Loucy (cell line): ENCODE data around the gene PPP1R15B.
A peak's percentile ranks its signal among the peaks of the same experiment; 100 is the strongest.

ENCODE experiments used
- H2AFZ ChIP-seq: fragments of 200-600 bp; sonication (generic); 2 replicates; pipeline ENCODE4 v1.6.0; 2016; ENCODE audit warnings: antibody characterized with exemption, mild to moderate bottlenecking, low read length, moderate library complexity
- H3F3A ChIP-seq: fragments of 200-600 bp; 2 replicates; pipeline ENCODE4 v1.6.0; 2016; ENCODE audit warnings: antibody characterized with exemption, low read depth, mild to moderate bottlenecking
- H3K27me3 ChIP-seq: fragments of 200-600 bp; sonication (generic); 2 replicates; pipeline ENCODE4 v1.6.1; 2014; ENCODE audit warnings: low read length, mild to moderate bottlenecking; ENCODE audit not compliant: insufficient read depth, poor library complexity, severe bottlenecking
- H3K36me3 ChIP-seq: fragments of 200-600 bp; sonication (generic); 2 replicates; pipeline ENCODE4 v1.6.1; 2016; ENCODE audit warnings: low read length; ENCODE audit not compliant: insufficient read depth
- H3K4me1 ChIP-seq: fragments of 200-600 bp; sonication (generic); 2 replicates; pipeline ENCODE4 v1.5.1; 2014; ENCODE audit warnings: low read length, mild to moderate bottlenecking; ENCODE audit not compliant: insufficient read depth, poor library complexity, severe bottlenecking
- H3K4me2 ChIP-seq: fragments of 200-600 bp; sonication (generic); 2 replicates; pipeline ENCODE4 v1.6.0; 2014; ENCODE audit warnings: antibody characterized with exemption, low read length, low read depth, mild to moderate bottlenecking; ENCODE audit not compliant: poor library complexity, severe bottlenecking
- H3K4me3 ChIP-seq: fragments of 200-600 bp; sonication (generic); 2 replicates; pipeline ENCODE4 v1.5.1; 2014; ENCODE audit warnings: low read length, mild to moderate bottlenecking, mixed read lengths; ENCODE audit not compliant: poor library complexity, severe bottlenecking
- H3K79me2 ChIP-seq: fragments of 200-600 bp; sonication (generic); 2 replicates; pipeline ENCODE4 v1.6.1; 2014; ENCODE audit warnings: low read length; ENCODE audit not compliant: insufficient read depth
- H3K9ac ChIP-seq: fragments of 200-600 bp; sonication (generic); 2 replicates; pipeline ENCODE4 v1.6.0; 2014; ENCODE audit warnings: mild to moderate bottlenecking, low read depth, low read length, moderate library complexity; ENCODE audit not compliant: poor library complexity, severe bottlenecking
- H3K9me2 ChIP-seq: fragments of 200-600 bp; sonication (generic); replicated peaks from 2 replicates; pipeline ENCODE4 v1.6.1; 2016; ENCODE audit warnings: low read depth, low read length, mixed read lengths
- H3K9me3 ChIP-seq: fragments of 200-600 bp; sonication (generic); 2 replicates; pipeline ENCODE4 v1.6.1; 2014; ENCODE audit warnings: mild to moderate bottlenecking, antibody characterized with exemption, low read length, low read depth; ENCODE audit not compliant: insufficient read depth
- H4K20me1 ChIP-seq: fragments of 200-600 bp; sonication (generic); 2 replicates; pipeline ENCODE4 v1.6.0; 2014; ENCODE audit warnings: antibody characterized with exemption, low read length, mild to moderate bottlenecking; ENCODE audit not compliant: insufficient read depth, poor library complexity, severe bottlenecking
- CTCF ChIP-seq: fragments of 200-600 bp; sonication (generic); conservative IDR thresholded peaks from 2 replicates; pipeline ENCODE4 v1.5.1; 2014; ENCODE audit warnings: mild to moderate bottlenecking, antibody characterized with exemption, low read length
- EZH2phosphoT487 ChIP-seq: fragments of 200-600 bp; IDR thresholded peaks from 2 replicates; pipeline ENCODE4 v1.6.1; 2018; ENCODE audit warnings: antibody characterized with exemption, mild to moderate bottlenecking, moderate library complexity, borderline replicate concordance

PPP1R15B gene

DNA sequence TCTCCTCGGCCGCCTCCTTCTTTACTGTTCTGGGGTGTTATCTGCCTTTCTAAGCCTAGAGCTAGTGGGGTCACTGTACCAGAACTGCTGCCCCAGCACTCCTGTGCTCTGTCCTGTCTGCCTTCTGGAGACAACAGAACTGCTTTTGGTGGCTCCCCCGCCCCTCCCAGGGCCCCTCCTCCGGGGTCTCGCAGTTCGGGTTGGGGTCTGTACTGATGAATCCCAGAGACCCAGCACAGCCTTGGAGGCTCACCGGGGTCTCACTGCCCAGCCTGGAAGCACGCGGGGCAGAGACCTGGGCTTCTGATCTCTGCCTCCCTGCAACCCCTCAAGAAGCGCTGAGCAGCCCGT is 48.7 kb downstream of the PPP1R15B start:
- Histone ChIP-seq H3K4me2 (peak overlapping the region; percentile 95), H3K9ac (peak overlapping the region; percentile 63)

GRCh38 chr1:204361781-204362180 is 49.8 kb downstream of the PPP1R15B start:
- Histone ChIP-seq H2AFZ (no peak overlapping the region), H4K20me1 (no peaks in the 10 kb centered on the region), H3K9ac (no peak overlapping the region), H3K36me3 (no peaks in the 10 kb centered on the region), H3K4me1 (peaks cover 28% of the 10 kb centered on the region), H3K27me3 (no peaks in the 10 kb centered on the region), H3K4me2 (no peak overlapping the region), H3K79me2 (no peaks in the 10 kb centered on the region), H3K9me2 (no peaks in the 10 kb centered on the region), H3K4me3 (no peak overlapping the region), H3F3A (no peaks in the 10 kb centered on the region), H3K9me3 (no peaks in the 10 kb centered on the region)
- TF ChIP-seq EZH2phosphoT487 (no peak), CTCF (no peak)

More for the DNA sequence above, 48.7 kb downstream of the PPP1R15B start:
- peak overlapping the region; percentile 91 for H2AFZ ChIP-seq
- no peaks in the 10 kb centered on the region for H3F3A ChIP-seq
- no peaks in the 10 kb centered on the region for H3K27me3 ChIP-seq
- TF ChIP-seq CTCF (no peak), EZH2phosphoT487 (no peak)
- H3K9me2 ChIP-seq: no peaks in the 10 kb centered on the region
- no peaks in the 10 kb centered on the region for H3K9me3 ChIP-seq
- no peaks in the 10 kb centered on the region for H4K20me1 ChIP-seq
- H3K4me1 ChIP-seq: peaks cover 28% of the 10 kb centered on the region
- H3K4me3 ChIP-seq: peak overlapping the region; percentile 70
- no peaks in the 10 kb centered on the region for H3K36me3 ChIP-seq
- H3K79me2 ChIP-seq: no peaks in the 10 kb centered on the region

DNA sequence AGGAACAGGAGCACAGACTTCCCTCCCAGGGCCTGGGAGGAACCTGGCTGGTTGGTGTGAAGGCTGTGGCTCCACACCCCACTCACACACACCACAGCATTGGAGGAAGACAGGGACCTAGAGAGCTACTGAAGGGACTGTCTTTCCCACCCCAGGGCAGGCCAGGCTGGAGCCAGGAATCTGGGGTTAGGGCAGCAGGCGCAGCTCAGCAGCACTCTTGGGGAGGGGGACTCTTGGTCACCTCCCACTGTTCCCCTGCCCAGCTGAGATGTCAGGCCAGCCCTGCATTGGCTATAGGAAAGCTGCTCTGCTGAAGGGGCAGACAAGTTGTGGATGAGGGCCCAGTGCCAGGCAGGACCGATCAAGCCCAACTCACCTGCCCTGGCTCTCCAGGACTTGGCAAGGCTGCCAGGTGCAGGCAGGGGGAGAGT is 50.3 kb downstream of the PPP1R15B start:
- H3K4me2 ChIP-seq: no peak overlapping the region
- peaks cover 28% of the 10 kb centered on the region for H3K4me1 ChIP-seq
- no peak for TF ChIP-seq CTCF
- no peak for TF ChIP-seq EZH2phosphoT487

More for the DNA sequence above, 50.3 kb downstream of the PPP1R15B start:
- no peaks in the 10 kb centered on the region for H3K9me2 ChIP-seq
- H3K9me3 ChIP-seq: no peaks in the 10 kb centered on the region
- no peak overlapping the region for H3K4me3 ChIP-seq
- no peaks in the 10 kb centered on the region for H4K20me1 ChIP-seq
- no peaks in the 10 kb centered on the region for H3K36me3 ChIP-seq
- H3F3A ChIP-seq: no peaks in the 10 kb centered on the region
- no peak overlapping the region for H3K9ac ChIP-seq
- H3K79me2 ChIP-seq: no peaks in the 10 kb centered on the region
- H2AFZ ChIP-seq: no peak overlapping the region
- no peaks in the 10 kb centered on the region for H3K27me3 ChIP-seq
